Psoas muscle (tissue), 7 donors: ENCODE measurements around the gene TMEM222. TPM values are rescaled to one million over a fixed set of nuclear protein-coding genes. Genes with fewer than 3 reads are reported as not detected.

Experiments
- polyA plus RNA-seq, 3 donors: library from polyadenylated mRNA; stranded (reverse); fragments of 200-250 nt; gene quantifications; one replicate each; pipeline ENCODE4 v1.2.3, GENCODE V29; 2013
- total RNA-seq, 4 donors: library from RNA; stranded (reverse); fragmentation: NEBNext Ultra II Directional in 2 of 4; extraction: Animal tissue kit (Norgen Biotek cat#: 25700) in 2 of 4; gene quantifications; one replicate each; pipeline versions ENCODE4 v1.2.1 to v1.2.4, GENCODE V29; 2021 to 2023
- donor health status: healthy with polysubstance abuse.
- donor health status: DM: no; HTN: no; CAD: no; lungs with moderate emphysema.
- donor health status: Bipolar disorder and iron deficiency.
- donor health status: healthy.
- donor health status: DM: no; HTN: no; CAD: no.
- donor health status: DM: no; HTN: no; CAD: no.
- donor health status: DM: yes; HTN: yes; CAD: no.

Gene TMEM222
- total and polyA plus RNA-seq, 7 donors = 20.7 to 50.2 (median 30.8) TPM

Other genes with a start within 250 kb of the TMEM222 start
- gene SLC9A1, start 167.0 kb upstream of the TMEM222 start, total RNA-seq = 10 to 100 TPM in 1 of 4 donors, 1 to 10 TPM in 3; 5.2 to 14.3 (median 7.7) TPM
- 10 to 100 TPM in 1 of 3 donors, 1 to 10 TPM in 2; 2.3 to 17.0 (median 3.8) TPM for gene SLC9A1, start 167.0 kb upstream of the TMEM222 start, polyA plus RNA-seq
- gene WDTC1, start 87.5 kb upstream of the TMEM222 start, total RNA-seq = 10 to 100 TPM; 55.6 to 66.1 (median 61.2) TPM
- gene WDTC1, start 87.5 kb upstream of the TMEM222 start, polyA plus RNA-seq = 10 to 100 TPM; 10.8 to 55.4 (median 28.1) TPM
- 1 to 10 TPM in 1 of 4 donors, under 1 TPM in 3; 0.41 to 1.3 (median 0.68) TPM for gene SYTL1, start 19.9 kb downstream of the TMEM222 start, total RNA-seq
- gene SYTL1, start 19.9 kb downstream of the TMEM222 start, polyA plus RNA-seq = under 1 TPM; 0.13 to 0.23 (median 0.14) TPM
- 10 to 100 TPM; 16.1 to 29.8 (median 22.8) TPM for gene MAP3K6, start 44.8 kb downstream of the TMEM222 start, total RNA-seq
- 10 to 100 TPM; 11.1 to 17.6 (median 12.9) TPM for gene MAP3K6, start 44.8 kb downstream of the TMEM222 start, polyA plus RNA-seq
- gene FCN3, start 52.7 kb downstream of the TMEM222 start, total RNA-seq = 10 to 100 TPM in 1 of 4 donors, 1 to 10 TPM in 3; 3.4 to 12.9 (median 5.8) TPM
- gene FCN3, start 52.7 kb downstream of the TMEM222 start, polyA plus RNA-seq = 10 to 100 TPM; 18.6 to 34.6 (median 21.9) TPM
- not detected for gene CD164L2, start 61.2 kb downstream of the TMEM222 start, total RNA-seq
- not detected for gene CD164L2, start 61.2 kb downstream of the TMEM222 start, polyA plus RNA-seq
- 1 to 10 TPM in 1 of 4 donors, under 1 TPM in 1, not detected in 2; 0.42 to 1.3 TPM for gene GPR3, start 70.5 kb downstream of the TMEM222 start, total RNA-seq
- gene GPR3, start 70.5 kb downstream of the TMEM222 start, polyA plus RNA-seq = under 1 TPM; 0.12 to 0.98 (median 0.31) TPM
- 10 to 100 TPM; 29.4 to 40.6 (median 35.9) TPM for gene WASF2, start 168.0 kb downstream of the TMEM222 start, total RNA-seq
- gene WASF2, start 168.0 kb downstream of the TMEM222 start, polyA plus RNA-seq = 10 to 100 TPM in 2 of 3 donors, 1 to 10 TPM in 1; 7.9 to 14.2 (median 11.3) TPM